ENCODE measurements around the gene EPS8L3. TPM values are rescaled to one million over a fixed set of nuclear protein-coding genes. Genes with fewer than 3 reads are reported as not detected.

Gene EPS8L3
- total RNA-seq, 2 experiments from 2014 or later = not detected

GRCh38 chr1:109785446-109786111 is 21.9 kb upstream of the EPS8L3 start:
- CTCF ChIA-PET = interaction anchor here (0.8 to 3.2 kb wide), 4 partner anchors 9 to 199 kb away, joined by 3 to 19 read pairs (median 5); partner anchors contain the start of gene AHCYL1
- POLR2A ChIA-PET = no interaction called here

- ChIA-PET POLR2A (no interaction called here), CTCF (interaction anchor here (0.7 to 1.3 kb wide), 3 partner anchors 145 to 199 kb away, joined by 3 read pairs; no protein-coding TSS in a partner anchor)
Measured at GRCh38 chr1:109784551-109785252, 21.0 kb upstream of the EPS8L3 start.

- POLR2A ChIA-PET = no interaction called here
- CTCF ChIA-PET = interaction anchor here (0.8 to 13.8 kb wide), 2 partner anchors 144 to 200 kb away, joined by 3 to 247 read pairs; partner anchors contain the start of gene AHCYL1
Measured at GRCh38 chr1:109783436-109783835, 19.7 kb upstream of the EPS8L3 start.

GRCh38 chr1:109782927-109783326 is 19.2 kb upstream of the EPS8L3 start:
- ChIA-PET CTCF (interaction anchor here (13.8 kb wide), 1 partner anchor 200 kb away, joined by 247 read pairs; the partner anchor contains the start of gene AHCYL1), POLR2A (no interaction called here)

- ChIA-PET CTCF (interaction anchor here (0.6 to 13.8 kb wide), 2 partner anchors 14 to 200 kb away, joined by 5 to 247 read pairs; partner anchors contain the start of gene AHCYL1), POLR2A (no interaction called here)
Measured at GRCh38 chr1:109782514-109782913, 18.8 kb upstream of the EPS8L3 start.

- POLR2A ChIA-PET = no interaction called here
- CTCF ChIA-PET = interaction anchor here (0.6 to 13.8 kb wide), 3 partner anchors 8 to 201 kb away, joined by 5 to 247 read pairs (median 11); partner anchors contain the start of gene AHCYL1
Measured at GRCh38 chr1:109781806-109782205, 18.1 kb upstream of the EPS8L3 start.

- ChIA-PET POLR2A (no interaction called here), CTCF (interaction anchor here (3.1 to 13.8 kb wide), 2 partner anchors 9 to 202 kb away, joined by 11 to 247 read pairs; partner anchors contain the start of gene AHCYL1)
Measured at GRCh38 chr1:109780982-109781381, 17.3 kb upstream of the EPS8L3 start.

- POLR2A ChIA-PET = no interaction called here
- CTCF ChIA-PET = interaction anchor here (1.0 to 13.8 kb wide), 11 partner anchors 8 to 232 kb away, joined by 3 to 247 read pairs (median 5); partner anchors contain the start of gene AHCYL1
Measured at GRCh38 chr1:109777980-109778625, 14.4 kb upstream of the EPS8L3 start.

- ChIA-PET POLR2A (interaction anchor here (1.3 kb wide), 1 partner anchor 207 kb away, joined by 6 read pairs; the partner anchor contains the start of gene AHCYL1), CTCF (interaction anchor here (0.9 to 13.8 kb wide), 31 partner anchors 9 to 269 kb away, joined by 3 to 247 read pairs (median 4); partner anchors contain the start of genes AHCYL1 and GSTM2)
Measured at GRCh38 chr1:109777436-109777835, 13.7 kb upstream of the EPS8L3 start.

- ChIA-PET POLR2A (interaction anchor here (1.3 kb wide), 1 partner anchor 207 kb away, joined by 6 read pairs; the partner anchor contains the start of gene AHCYL1), CTCF (interaction anchor here (0.8 to 13.8 kb wide), 33 partner anchors 9 to 269 kb away, joined by 3 to 247 read pairs (median 4); partner anchors contain the start of genes AHCYL1 and GSTM2)
Measured at GRCh38 chr1:109776911-109777310, 13.2 kb upstream of the EPS8L3 start.

- POLR2A ChIA-PET = interaction anchor here (1.3 kb wide), 1 partner anchor 208 kb away, joined by 6 read pairs; the partner anchor contains the start of gene AHCYL1
- CTCF ChIA-PET = interaction anchor here (0.8 to 13.8 kb wide), 29 partner anchors 10 to 270 kb away, joined by 3 to 247 read pairs (median 5); partner anchors contain the start of genes AHCYL1 and GSTM2
Measured at GRCh38 chr1:109776206-109776835, 12.6 kb upstream of the EPS8L3 start.

GRCh38 chr1:109775398-109775797 is 11.7 kb upstream of the EPS8L3 start:
- POLR2A ChIA-PET = no interaction called here
- CTCF ChIA-PET = interaction anchor here (1.0 to 13.8 kb wide), 8 partner anchors 13 to 230 kb away, joined by 3 to 247 read pairs (median 6); partner anchors contain the start of gene AHCYL1

GRCh38 chr1:109773900-109774485 is 10.3 kb upstream of the EPS8L3 start:
- CTCF ChIA-PET = interaction anchor here (0.7 to 13.8 kb wide), 13 partner anchors 9 to 228 kb away, joined by 3 to 247 read pairs (median 4); partner anchors contain the start of gene AHCYL1
- POLR2A ChIA-PET = interaction anchor here (0.6 kb wide), 1 partner anchor 134 kb away, joined by 4 read pairs; no protein-coding TSS in a partner anchor

- CTCF ChIA-PET = interaction anchor here (0.7 to 13.8 kb wide), 8 partner anchors 9 to 228 kb away, joined by 3 to 247 read pairs (median 6); partner anchors contain the start of gene AHCYL1
- POLR2A ChIA-PET = no interaction called here
Measured at GRCh38 chr1:109773203-109773899, 9.6 kb upstream of the EPS8L3 start.

GRCh38 chr1:109772658-109773202 is 9.0 kb upstream of the EPS8L3 start:
- ChIA-PET CTCF (interaction anchor here (1.2 to 13.8 kb wide), 7 partner anchors 8 to 227 kb away, joined by 3 to 247 read pairs (median 7); partner anchors contain the start of gene AHCYL1), POLR2A (no interaction called here)

- POLR2A ChIA-PET = no interaction called here
- CTCF ChIA-PET = interaction anchor here (0.8 to 13.8 kb wide), 6 partner anchors 19 to 240 kb away, joined by 3 to 247 read pairs (median 6); partner anchors contain the start of gene AHCYL1
Measured at GRCh38 chr1:109771712-109772657, 8.3 kb upstream of the EPS8L3 start.
